Vagina (tissue), 2 donors: Measurements from ENCODE around the gene PUSL1.

Experiments used
- CTCF ChIP-seq, 3 experiments: fragments of 450-650 bp in 2 of 3; fragments of 200-600 bp in 1 of 3; sonication (generic) in 1 of 3; IDR thresholded peaks; one replicate each; pipeline ENCODE4 v1.5.1; 2017 to 2019; ENCODE audit warnings: antibody characterized with exemption in 3 of 3, mild to moderate bottlenecking in 2 of 3, moderate library complexity in 2 of 3
- POLR2A ChIP-seq, 2 donors: fragments of 450-650 bp; IDR thresholded peaks; one replicate each; pipeline ENCODE4 v1.6.1; 2017; ENCODE audit warnings: antibody characterized with exemption in 2 of 2, mild to moderate bottlenecking in 2 of 2, moderate library complexity in 2 of 2
- POLR2AphosphoS5 ChIP-seq, 2 donors: sonication (generic); formaldehyde crosslinking; IDR thresholded peaks; one replicate each; pipeline ENCODE4 v1.9.0; 2017; ENCODE audit warnings: antibody characterized with exemption in 2 of 2, mild to moderate bottlenecking in 2 of 2, low read depth in 1 of 2; ENCODE audit not compliant: insufficient read depth in 1 of 2

GRCh38 chr1:1283821-1284220 lies 24.6 kb upstream of the PUSL1 start:
- TF ChIP-seq CTCF (IDR thresholded peaks at IDR 0.05) (no peak), POLR2A (IDR thresholded peaks at IDR 0.05) (no peak), POLR2AphosphoS5 (IDR thresholded peaks at IDR 0.05; ENCODE audit: insufficient read depth in 1 of 2, low read depth in 1 of 2) (no peak)
